Measurements from ENCODE around the gene SEMA4D.

The SEMA4D gene

GRCh38 chr9:89534515-89535287, 36.8 kb upstream of the SEMA4D start:
- ATAC-seq (ENCODE audit: low read depth), result no peak
- no peaks in the 10 kb centered on the region for H3K36me3 Mint-ChIP-seq
- peaks cover 20% of the 10 kb centered on the region for H3K4me1 Mint-ChIP-seq
- no peaks in the 10 kb centered on the region for H3K27me3 Mint-ChIP-seq
- H3K4me3 Mint-ChIP-seq, result no peak overlapping the region
- H3K27ac Mint-ChIP-seq, result no peak overlapping the region
- DNase-seq (ENCODE audit: low spot score in 2 of 2), result no peak
- H3K9me3 Mint-ChIP-seq, result no peaks in the 10 kb centered on the region

- H3K36me3 Mint-ChIP-seq, result no peaks in the 10 kb centered on the region
- H3K27me3 Mint-ChIP-seq, result no peaks in the 10 kb centered on the region
- H3K4me1 Mint-ChIP-seq, result peaks cover 22% of the 10 kb centered on the region
- no peak overlapping the region for H3K27ac Mint-ChIP-seq
- no peaks in the 10 kb centered on the region for H3K9me3 Mint-ChIP-seq
- no peak for ATAC-seq (ENCODE audit: low read depth)
- no peak for DNase-seq (ENCODE audit: low spot score in 2 of 2)
- no peak overlapping the region for H3K4me3 Mint-ChIP-seq
Measured at GRCh38 chr9:89533411-89534095, 35.6 kb upstream of the SEMA4D start.

GRCh38 chr9:89532944-89533343, 35.0 kb upstream of the SEMA4D start:
- ATAC-seq (ENCODE audit: low read depth), result no peak
- Mint-ChIP-seq H3K36me3 (no peaks in the 10 kb centered on the region), H3K27me3 (no peaks in the 10 kb centered on the region), H3K4me1 (peaks cover 25% of the 10 kb centered on the region), H3K27ac (no peak overlapping the region), H3K9me3 (no peaks in the 10 kb centered on the region), H3K4me3 (no peak overlapping the region)
- DNase-seq (ENCODE audit: low spot score in 2 of 2), result no peak

- peaks cover 25% of the 10 kb centered on the region for H3K4me1 Mint-ChIP-seq
- ATAC-seq (ENCODE audit: low read depth) (no peak), DNase-seq (ENCODE audit: low spot score in 2 of 2) (no peak)
- H3K27ac Mint-ChIP-seq, result no peak overlapping the region
- H3K9me3 Mint-ChIP-seq, result no peaks in the 10 kb centered on the region
- no peak overlapping the region for H3K4me3 Mint-ChIP-seq
- no peaks in the 10 kb centered on the region for H3K36me3 Mint-ChIP-seq
- no peaks in the 10 kb centered on the region for H3K27me3 Mint-ChIP-seq
Measured at GRCh38 chr9:89532478-89532877, 34.6 kb upstream of the SEMA4D start.

- DNase-seq (ENCODE audit: low spot score in 2 of 2) (no peak), ATAC-seq (ENCODE audit: low read depth) (no peak)
- Mint-ChIP-seq H3K9me3 (peaks cover 3% of the 10 kb centered on the region), H3K27ac (no peak overlapping the region), H3K36me3 (peaks cover 2% of the 10 kb centered on the region), H3K4me1 (peaks cover 26% of the 10 kb centered on the region), H3K27me3 (no peaks in the 10 kb centered on the region), H3K4me3 (no peak overlapping the region)
Measured at GRCh38 chr9:89531766-89532165, 33.9 kb upstream of the SEMA4D start.

GRCh38 chr9:89530726-89531125, 32.8 kb upstream of the SEMA4D start:
- DNase-seq (ENCODE audit: low spot score in 2 of 2) (no peak), ATAC-seq (ENCODE audit: low read depth) (no peak)
- H3K9me3 Mint-ChIP-seq, result peaks cover 3% of the 10 kb centered on the region
- H3K4me1 Mint-ChIP-seq, result peaks cover 18% of the 10 kb centered on the region
- H3K4me3 Mint-ChIP-seq, result no peak overlapping the region
- peaks cover 2% of the 10 kb centered on the region for H3K36me3 Mint-ChIP-seq
- H3K27me3 Mint-ChIP-seq, result no peaks in the 10 kb centered on the region
- H3K27ac Mint-ChIP-seq, result no peak overlapping the region

GRCh38 chr9:89529243-89530035, 31.5 kb upstream of the SEMA4D start:
- H3K27me3 Mint-ChIP-seq, result no peaks in the 10 kb centered on the region
- no peak overlapping the region for H3K4me3 Mint-ChIP-seq
- ATAC-seq (ENCODE audit: low read depth), result no peak
- H3K9me3 Mint-ChIP-seq, result peaks cover 3% of the 10 kb centered on the region
- peaks cover 18% of the 10 kb centered on the region for H3K4me1 Mint-ChIP-seq
- H3K36me3 Mint-ChIP-seq, result peaks cover 2% of the 10 kb centered on the region
- no peak overlapping the region for H3K27ac Mint-ChIP-seq
- no peak for DNase-seq (ENCODE audit: low spot score in 2 of 2)

- ATAC-seq (ENCODE audit: low read depth), result no peak
- Mint-ChIP-seq H3K36me3 (peaks cover 2% of the 10 kb centered on the region), H3K4me1 (peaks cover 22% of the 10 kb centered on the region), H3K9me3 (peaks cover 3% of the 10 kb centered on the region), H3K27ac (no peak overlapping the region), H3K4me3 (no peak overlapping the region), H3K27me3 (no peaks in the 10 kb centered on the region)
- DNase-seq (ENCODE audit: low spot score in 2 of 2), result no peak
Measured at GRCh38 chr9:89528540-89528939, 30.6 kb upstream of the SEMA4D start.

GRCh38 chr9:89528131-89528530, 30.2 kb upstream of the SEMA4D start:
- H3K9me3 Mint-ChIP-seq, result peaks cover 3% of the 10 kb centered on the region
- no peak overlapping the region for H3K4me3 Mint-ChIP-seq
- no peaks in the 10 kb centered on the region for H3K27me3 Mint-ChIP-seq
- peaks cover 2% of the 10 kb centered on the region for H3K36me3 Mint-ChIP-seq
- no peak overlapping the region for H3K27ac Mint-ChIP-seq
- DNase-seq (ENCODE audit: low spot score in 2 of 2) (no peak), ATAC-seq (ENCODE audit: low read depth) (no peak)
- H3K4me1 Mint-ChIP-seq, result peaks cover 26% of the 10 kb centered on the region

GRCh38 chr9:89527084-89527483, 29.2 kb upstream of the SEMA4D start:
- H3K4me3 Mint-ChIP-seq, result no peak overlapping the region
- ATAC-seq (ENCODE audit: low read depth), result no peak

GRCh38 chr9:89526667-89527066, 28.8 kb upstream of the SEMA4D start:
- H3K4me1 Mint-ChIP-seq, result peaks cover 36% of the 10 kb centered on the region
- DNase-seq (ENCODE audit: low spot score in 2 of 2) (no peak), ATAC-seq (ENCODE audit: low read depth) (no peak)
- peaks cover 3% of the 10 kb centered on the region for H3K9me3 Mint-ChIP-seq
- H3K36me3 Mint-ChIP-seq, result peaks cover 2% of the 10 kb centered on the region
- H3K4me3 Mint-ChIP-seq, result no peak overlapping the region
- H3K27me3 Mint-ChIP-seq, result no peaks in the 10 kb centered on the region
- H3K27ac Mint-ChIP-seq, result peak overlapping the region; percentile 9

More at GRCh38 chr9:89527084-89527483, 29.2 kb upstream of the SEMA4D start:
- Mint-ChIP-seq H3K4me1 (peaks cover 36% of the 10 kb centered on the region), H3K9me3 (peaks cover 3% of the 10 kb centered on the region), H3K27me3 (no peaks in the 10 kb centered on the region), H3K36me3 (peaks cover 2% of the 10 kb centered on the region), H3K27ac (no peak overlapping the region)
- DNase-seq (ENCODE audit: low spot score in 2 of 2), result no peak

- H3K9me3 Mint-ChIP-seq, result peaks cover 3% of the 10 kb centered on the region
- DNase-seq (ENCODE audit: low spot score in 2 of 2), result no peak
- no peak for ATAC-seq (ENCODE audit: low read depth)
- H3K27me3 Mint-ChIP-seq, result no peaks in the 10 kb centered on the region
- peak overlapping the region; percentile 9 for H3K27ac Mint-ChIP-seq
- peaks cover 2% of the 10 kb centered on the region for H3K36me3 Mint-ChIP-seq
- peaks cover 40% of the 10 kb centered on the region for H3K4me1 Mint-ChIP-seq
- no peak overlapping the region for H3K4me3 Mint-ChIP-seq
Measured at GRCh38 chr9:89525446-89526374, 27.8 kb upstream of the SEMA4D start.

- H3K36me3 Mint-ChIP-seq, result peaks cover 2% of the 10 kb centered on the region
- H3K4me3 Mint-ChIP-seq, result no peak overlapping the region
- no peak for ATAC-seq (ENCODE audit: low read depth)
Measured at GRCh38 chr9:89524963-89525362, 27.1 kb upstream of the SEMA4D start.

More at GRCh38 chr9:89524963-89525362, 27.1 kb upstream of the SEMA4D start:
- peak overlapping the region; percentile 35 for H3K27ac Mint-ChIP-seq
- no peak for DNase-seq (ENCODE audit: low spot score in 2 of 2)
- no peaks in the 10 kb centered on the region for H3K27me3 Mint-ChIP-seq
- H3K9me3 Mint-ChIP-seq, result peaks cover 3% of the 10 kb centered on the region
- peaks cover 43% of the 10 kb centered on the region for H3K4me1 Mint-ChIP-seq
